NT2/D1 (cell line): ENCODE data around the gene NLGN1.

Experiments
- SUZ12 ChIP-seq: IDR thresholded peaks from 2 replicates; pipeline ENCODE4 v1.6.1; 2011; ENCODE audit not compliant: insufficient read length, insufficient read depth; ENCODE audit errors: extremely low read depth
- YY1 ChIP-seq: IDR thresholded peaks from 2 replicates; pipeline ENCODE4 v1.6.1; 2011; ENCODE audit not compliant: insufficient read length, insufficient read depth
- ZNF274 ChIP-seq: IDR thresholded peaks from 2 replicates; pipeline ENCODE4 v1.6.1; 2011; ENCODE audit warnings: mild to moderate bottlenecking, low read depth, low read length

DNA sequence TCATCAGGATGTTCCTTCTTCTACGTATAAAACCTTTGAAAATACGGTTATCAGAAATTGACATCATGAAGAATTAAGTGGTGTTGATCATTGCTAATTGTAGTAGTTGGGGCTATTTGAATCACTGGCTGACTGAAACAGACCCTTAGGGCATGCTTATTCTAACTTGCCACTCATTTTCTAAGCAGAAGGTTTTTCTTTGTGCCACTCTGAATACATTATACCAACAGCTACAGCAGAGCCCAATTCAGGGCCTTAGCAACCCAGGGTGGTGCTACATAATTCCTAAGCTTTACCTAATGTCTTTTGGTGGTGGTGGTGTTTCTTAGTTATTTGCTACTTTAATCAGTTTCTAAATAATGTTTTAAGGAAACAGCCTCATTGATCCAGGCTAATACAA is 524.2 kb downstream of the NLGN1 start:
- TF ChIP-seq ZNF274 (no peak), YY1 (no peak), SUZ12 (no peak)
